Upper lobe of left lung (tissue), 4 donors: ENCODE results near the gene CDHR2.

Source experiments
- POLR2A ChIP-seq, 4 donors: fragments of 450-650 bp; IDR thresholded peaks; one replicate each; pipeline ENCODE4 v1.5.1; 2016 to 2017; ENCODE audit warnings: antibody characterized with exemption in 4 of 4, mild to moderate bottlenecking in 2 of 4
- TF ChIP-seq, protein P1 (sequence below), 6 experiments: fragments of 450-650 bp in 4 of 6; fragments of 200-600 bp in 2 of 6; sonication (generic) in 2 of 6; IDR thresholded peaks; one replicate each; pipeline ENCODE4 v1.5.1; 2016 to 2019; ENCODE audit warnings: antibody characterized with exemption in 6 of 6

DNA sequence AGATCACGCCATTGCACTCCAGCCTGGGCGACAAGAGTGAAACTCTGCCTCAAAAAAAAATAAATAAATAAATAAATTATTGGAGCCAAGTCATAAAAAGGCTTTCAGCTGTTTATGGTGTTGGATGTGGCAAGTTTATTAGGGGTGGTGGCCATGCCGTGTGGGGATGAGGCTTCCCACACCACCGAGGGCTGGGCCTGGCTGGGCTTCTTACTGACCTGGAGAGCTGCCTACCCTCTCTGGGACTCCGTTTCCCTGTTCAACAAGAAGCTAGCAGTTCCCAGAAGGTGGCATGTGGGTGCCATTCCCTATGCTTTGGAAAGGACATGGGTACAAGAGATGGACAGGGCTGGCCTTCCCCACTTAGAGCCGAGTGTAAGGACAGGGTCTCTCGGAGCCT, 38.3 kb downstream of the CDHR2 start:
- TF ChIP-seq, protein P1, sequence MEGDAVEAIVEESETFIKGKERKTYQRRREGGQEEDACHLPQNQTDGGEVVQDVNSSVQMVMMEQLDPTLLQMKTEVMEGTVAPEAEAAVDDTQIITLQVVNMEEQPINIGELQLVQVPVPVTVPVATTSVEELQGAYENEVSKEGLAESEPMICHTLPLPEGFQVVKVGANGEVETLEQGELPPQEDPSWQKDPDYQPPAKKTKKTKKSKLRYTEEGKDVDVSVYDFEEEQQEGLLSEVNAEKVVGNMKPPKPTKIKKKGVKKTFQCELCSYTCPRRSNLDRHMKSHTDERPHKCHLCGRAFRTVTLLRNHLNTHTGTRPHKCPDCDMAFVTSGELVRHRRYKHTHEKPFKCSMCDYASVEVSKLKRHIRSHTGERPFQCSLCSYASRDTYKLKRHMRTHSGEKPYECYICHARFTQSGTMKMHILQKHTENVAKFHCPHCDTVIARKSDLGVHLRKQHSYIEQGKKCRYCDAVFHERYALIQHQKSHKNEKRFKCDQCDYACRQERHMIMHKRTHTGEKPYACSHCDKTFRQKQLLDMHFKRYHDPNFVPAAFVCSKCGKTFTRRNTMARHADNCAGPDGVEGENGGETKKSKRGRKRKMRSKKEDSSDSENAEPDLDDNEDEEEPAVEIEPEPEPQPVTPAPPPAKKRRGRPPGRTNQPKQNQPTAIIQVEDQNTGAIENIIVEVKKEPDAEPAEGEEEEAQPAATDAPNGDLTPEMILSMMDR (IDR thresholded peaks at IDR 0.05), result no peak
- TF ChIP-seq POLR2A (IDR thresholded peaks at IDR 0.05), result no peak
